A549 (cell line): ENCODE data around the gene CDHR2. TPM values are rescaled to one million over a fixed set of nuclear protein-coding genes. Genes with fewer than 3 reads are reported as not detected.

Source experiments
- ATAC-seq, 2 experiments: fragments of 200-7000 bp in 1 of 2; fragments of >200 bp in 1 of 2; cut with Nextera tagmentation in 1 of 2; cut with Tn5 transposase in 1 of 2; 3 replicates each; pipeline versions ENCODE4 v1.8.0 to v1.9.1; 2018 to 2020; ENCODE audit warnings: mild to moderate bottlenecking in 1 of 2, moderate library complexity in 1 of 2
- CTCF ChIA-PET: fragments of 300-600 bp; sonication (Branson Sonifier 250); formaldehyde crosslinking; extraction: SDS; loops from one replicate; lab custom pipeline; 2021; ENCODE audit warnings: antibody characterized with exemption, inconsistent platforms; lab: Yijun Ruan, JAX
- POLR2A ChIA-PET: fragments of 350-600 bp; formaldehyde crosslinking; extraction: SDS; loops from one replicate; lab custom pipeline; 2021; ENCODE audit warnings: antibody characterized with exemption, inconsistent platforms; lab: Yijun Ruan, JAX
- DNase-seq, 2 experiments: peaks; one replicate each; pipeline versions ENCODE4 v3.0.0 to v3.0.0-alpha.2; 2011 to 2016; ENCODE audit warnings: low read depth in 1 of 2, low spot score in 1 of 2
- FAIRE-seq: peaks from 2 replicates; lab custom pipeline; 2011; peaks lifted over from hg19 to GRCh38; lab: Jason Lieb, UNC
- H3K27ac ChIP-seq, 2 experiments: fragments of >200 bp; sonication (Bioruptor Twin); formaldehyde crosslinking; 3 replicates each; pipeline ENCODE4 v1.5.1; 2016 to 2017
- H3K4me1 ChIP-seq: fragments of >200 bp; sonication (Bioruptor Twin); formaldehyde crosslinking; 3 replicates; pipeline ENCODE4 v1.6.1; 2016
- H3K4me2 ChIP-seq: fragments of >200 bp; sonication (Bioruptor Twin); formaldehyde crosslinking; 3 replicates; pipeline ENCODE4 v1.6.1; 2016
- H3K4me3 ChIP-seq: fragments of >200 bp; sonication (Bioruptor Twin); formaldehyde crosslinking; 3 replicates; pipeline ENCODE4 v1.5.1; 2016
- H3K9me3 ChIP-seq: fragments of >200 bp; sonication (Bioruptor Twin); formaldehyde crosslinking; 3 replicates; pipeline ENCODE4 v1.6.1; 2016
- BCL3 ChIP-seq: fragments of >200 bp; sonication (Bioruptor Twin); formaldehyde crosslinking; IDR thresholded peaks from 3 replicates; pipeline ENCODE4 v1.6.1; 2016
- CHD2 ChIP-seq: fragments of 150-350 bp; IDR thresholded peaks from 2 replicates; pipeline ENCODE4 v1.6.1; 2014; ENCODE audit warnings: low read length; ENCODE audit not compliant: partially characterized antibody
- HOXB13 ChIP-seq: fragments of 250-450 bp; sonication (Bioruptor Pico); IDR thresholded peaks from 2 replicates; pipeline ENCODE4 v1.5.0; 2020; ENCODE audit warnings: low read depth, mild to moderate bottlenecking, moderate library complexity
- MAZ ChIP-seq: fragments of 150-350 bp; IDR thresholded peaks from 2 replicates; pipeline ENCODE4 v1.6.1; 2014; ENCODE audit warnings: antibody characterized with exemption, low read depth, low read length, borderline replicate concordance
- NPAS2 ChIP-seq: fragments of 250-450 bp; sonication (Bioruptor Pico); IDR thresholded peaks from 2 replicates; pipeline ENCODE4 v1.8.0; 2022; ENCODE audit warnings: mild to moderate bottlenecking, moderate library complexity, borderline replicate concordance
- PBX3 ChIP-seq: IDR thresholded peaks from 2 replicates; pipeline ENCODE4 v1.6.1; 2012
- PHF8 ChIP-seq: fragments of 200-600 bp; sonication (generic); IDR thresholded peaks from 2 replicates; pipeline ENCODE4 v1.6.1; 2016; ENCODE audit warnings: low read depth, mild to moderate bottlenecking, antibody characterized with exemption, moderate library complexity, borderline replicate concordance
- RFX5 ChIP-seq: fragments of 450-650 bp; IDR thresholded peaks from 2 replicates; pipeline ENCODE4 v1.7.1; 2014; ENCODE audit warnings: antibody characterized with exemption, mild to moderate bottlenecking, moderate library complexity
- ZNF302 ChIP-seq: fragments of 250-450 bp; sonication (Bioruptor Pico); IDR thresholded peaks from 2 replicates; pipeline ENCODE4 v1.9.0; 2021; ENCODE audit warnings: inconsistent platforms, mild to moderate bottlenecking, moderate library complexity
- whole genome bisulfite sequencing: methylation state at CpG from one replicate; pipeline ENCODE4 v1.1.6; 2017; ENCODE audit errors: missing lambda C conversion rate; 5-methylcytosine and 5-hydroxymethylcytosine counted together
- polyA plus RNA-seq, 4 experiments: library from polyadenylated mRNA; depleted of rRNA in 3 of 4; stranded (reverse); fragments of >200 nt; fragmentation: RNase III in 1 of 4; extraction: RNeasy Plus Mini Kit Qiagen cat#74134 plus additional on column Dnase treatment in 1 of 4; gene quantifications; 2 replicates in 3 of 4; 3 replicates in 1 of 4; pipeline ENCODE4 v1.2.3, GENCODE V29; 2011 to 2017
- TF ChIP-seq, protein P1 (sequence below): fragments of 150-350 bp; IDR thresholded peaks from 2 replicates; pipeline ENCODE4 v1.6.1; 2014; ENCODE audit warnings: low read depth, mild to moderate bottlenecking, low read length

The CDHR2 gene
- polyA plus RNA-seq, 2 of the 4 experiments (the other 2 are of a cell fraction) = 0.09 TPM; not detected in 1

DNA sequence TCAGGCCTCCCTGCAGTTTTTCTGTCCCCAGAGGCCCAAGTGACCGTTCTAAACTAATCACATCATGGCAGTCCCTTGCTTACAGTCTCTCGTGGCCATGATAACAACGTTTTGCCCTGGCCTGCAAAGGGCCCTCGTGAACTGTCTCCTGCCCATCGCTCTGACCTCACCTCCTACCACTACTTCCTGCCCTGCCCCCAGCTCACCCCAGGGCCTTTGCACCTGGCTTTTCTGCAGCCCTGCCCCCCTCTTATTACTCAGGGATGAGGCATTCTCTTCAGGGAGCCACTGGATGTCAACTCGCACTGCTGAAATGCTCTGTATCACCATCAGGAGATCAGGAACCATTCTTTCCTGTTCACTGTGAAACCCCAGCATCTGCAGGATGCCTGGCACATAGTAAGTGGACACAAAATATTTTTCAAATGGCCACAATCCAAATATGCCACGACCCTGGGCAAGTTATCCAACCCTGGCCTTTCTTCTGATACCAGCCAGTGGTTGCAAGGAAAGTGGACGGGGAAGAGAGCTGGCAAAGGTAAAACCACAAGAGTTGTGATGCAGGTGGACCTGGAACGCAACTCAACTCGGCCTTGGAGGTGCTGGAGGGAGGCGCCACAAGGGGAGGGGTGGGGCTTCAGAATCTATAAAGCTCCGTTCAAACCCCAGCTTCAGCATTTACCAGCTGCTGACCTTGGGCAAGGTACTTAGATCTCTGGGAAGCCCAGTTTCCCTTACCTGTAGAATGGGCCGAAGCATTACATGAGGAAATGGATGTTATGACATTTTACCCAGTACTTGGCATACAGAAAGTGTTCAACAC lies 79.5 kb downstream of the CDHR2 start:
- ChIA-PET POLR2A (no interaction called here), CTCF (interaction anchor here (0.7 to 2.5 kb wide), 3 partner anchors 7 to 32 kb away, joined by 4 to 11 read pairs (median 7); no protein-coding TSS in a partner anchor)
- no peak for DNase-seq
- Histone ChIP-seq H3K4me2 (no peak overlapping the region), H3K4me1 (peaks cover 8% of the 10 kb centered on the region; the same call in 1 of the 3 replicates), H3K4me3 (no peak overlapping the region), H3K27ac (no peak overlapping the region), H3K9me3 (no peaks in the 10 kb centered on the region)
- ATAC-seq = no peak
- TF ChIP-seq MAZ (no peak), HOXB13 (CRISPR knock-in tag) (no peak), RFX5 (no peak)
- WGBS = 71% methylated on average over 13 of the region's 13 CpGs
- no peak for FAIRE-seq

DNA sequence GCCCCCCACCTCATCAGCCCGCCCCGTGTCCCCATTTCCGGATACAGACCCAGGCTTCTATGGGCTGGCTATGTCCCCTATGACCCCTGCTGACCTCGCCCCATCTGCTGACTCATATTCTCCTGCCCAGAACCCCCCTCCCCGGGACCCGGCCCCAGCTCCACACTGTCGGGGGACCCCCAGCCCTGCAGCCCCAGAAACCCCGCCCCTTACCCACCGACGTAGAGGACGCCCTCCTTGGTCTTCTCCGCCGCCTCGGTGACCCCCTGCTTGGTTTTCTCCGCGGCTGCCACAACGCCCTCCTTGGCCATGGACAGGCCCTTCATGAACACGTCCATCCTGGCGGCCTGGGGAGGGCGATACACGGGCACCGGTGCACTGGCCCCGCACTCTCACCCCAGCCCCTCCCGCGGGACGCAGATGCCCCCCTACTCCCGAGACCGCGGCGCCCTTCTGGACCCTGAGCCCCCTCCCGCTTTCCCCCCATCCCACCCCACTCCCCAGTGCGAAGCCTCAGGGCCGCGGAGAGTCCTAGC lies 80.2 kb downstream of the CDHR2 start:
- no peak for DNase-seq
- no peak overlapping the region for H3K27ac ChIP-seq
- POLR2A ChIA-PET = interaction anchor here (4.0 kb wide), 1 partner anchor 18 kb away, joined by 24 read pairs; the partner anchor contains the start of gene TSPAN17
- no peaks in the 10 kb centered on the region for H3K9me3 ChIP-seq
- FAIRE-seq = no peak
- ATAC-seq = no peak
- H3K4me1 ChIP-seq = peaks cover 8% of the 10 kb centered on the region; the same call in 1 of the 3 replicates
- TF ChIP-seq BCL3 = no peak
- TF ChIP-seq MAZ = no peak
- no peak for TF ChIP-seq ZNF302 (CRISPR knock-in tag)
- TF ChIP-seq NPAS2 (CRISPR knock-in tag) = no peak
- no peak for TF ChIP-seq PHF8
- no peak for TF ChIP-seq CHD2
- CTCF ChIA-PET = interaction anchor here (0.7 to 4.1 kb wide), 7 partner anchors 8 to 364 kb away, joined by 3 to 15 read pairs (median 4); no protein-coding TSS in a partner anchor
- H3K4me2 ChIP-seq = peak overlapping the region; percentile 100
- peak overlapping the region; percentile 53; the same call in 1 of the 3 replicates for H3K4me3 ChIP-seq
- 83% methylated on average over 19 of the region's 34 CpGs for WGBS

DNA sequence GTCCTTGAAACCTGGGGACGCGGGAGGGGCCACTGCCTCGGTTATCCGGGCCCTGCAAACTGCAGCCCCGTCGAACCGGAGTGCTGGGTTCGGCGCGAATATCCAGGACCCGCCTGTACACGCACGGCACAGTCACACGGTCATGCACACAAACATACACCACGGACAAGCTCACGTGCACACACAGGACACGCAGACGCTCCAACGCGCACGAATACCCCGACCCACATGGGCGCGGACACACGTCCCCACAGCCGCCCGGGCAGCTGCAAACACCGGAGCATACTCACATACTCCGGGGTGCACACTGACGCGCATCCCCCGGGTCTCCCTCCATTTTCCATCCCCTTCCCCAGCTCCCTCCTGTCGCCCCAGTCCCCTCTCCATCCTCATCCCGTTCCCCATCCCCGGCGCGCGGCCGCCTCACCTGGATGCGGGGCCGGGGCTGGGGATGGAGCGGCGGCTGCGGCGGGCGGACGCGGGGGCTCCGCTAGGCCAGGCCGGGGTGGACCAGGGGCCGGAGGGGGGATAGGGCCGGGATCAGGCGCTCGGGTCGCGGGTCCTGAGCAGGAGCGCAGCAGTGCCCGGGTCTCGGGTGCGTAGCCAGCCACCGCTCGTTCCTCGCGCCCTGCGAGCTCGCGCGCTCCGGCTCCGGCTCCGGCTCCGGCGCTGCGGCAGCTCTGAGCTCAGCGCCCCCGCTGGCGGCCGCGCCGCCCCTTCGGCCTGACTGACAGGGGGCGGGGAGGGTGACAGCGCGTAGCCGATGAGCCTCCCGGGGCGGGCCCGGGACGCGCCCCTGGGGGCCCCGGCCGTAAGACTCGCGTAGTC lies 80.9 kb downstream of the CDHR2 start, which contains the start of the genes EIF4E1B and SNCB:
Gene EIF4E1B, plus strand, starts transcription at position 823 of the 828 bp plus-strand sequence. CDS start 12,113 bp downstream, outside the sequence.
Gene SNCB, minus strand, starts transcription at position 682 of the 828 bp plus-strand sequence. CDS start 880 bp downstream, outside the sequence.
- ChIA-PET POLR2A (interaction anchor here (1.4 to 4.0 kb wide), 2 partner anchors 8 to 17 kb away, joined by 5 to 24 read pairs; partner anchors contain the start of gene TSPAN17), CTCF (interaction anchor here (0.6 to 4.1 kb wide), 9 partner anchors 9 to 363 kb away, joined by 3 to 15 read pairs (median 3); no protein-coding TSS in a partner anchor)
- Histone ChIP-seq H3K9me3 (no peaks in the 10 kb centered on the region), H3K27ac (peak within 1 kb of the TSS in 1 of 2 experiments; percentile 65; a peak in 2 of 6 replicates), H3K4me2 (peak within 1 kb of the TSS; percentile 100), H3K4me3 (peak within 1 kb of the TSS; percentile 53), H3K4me1 (peaks cover 8% of the 10 kb centered on the region; the same call in 1 of the 3 replicates)
- WGBS = 11% methylated on average over 33 of the region's 94 CpGs
- FAIRE-seq = no peak
- DNase-seq = peak; percentile 37 to 64
- TF ChIP-seq ZNF302 (CRISPR knock-in tag) (no peak), PBX3 (peak; percentile 64; the same call in 1 of the 2 replicates)
- TF ChIP-seq, protein P1, sequence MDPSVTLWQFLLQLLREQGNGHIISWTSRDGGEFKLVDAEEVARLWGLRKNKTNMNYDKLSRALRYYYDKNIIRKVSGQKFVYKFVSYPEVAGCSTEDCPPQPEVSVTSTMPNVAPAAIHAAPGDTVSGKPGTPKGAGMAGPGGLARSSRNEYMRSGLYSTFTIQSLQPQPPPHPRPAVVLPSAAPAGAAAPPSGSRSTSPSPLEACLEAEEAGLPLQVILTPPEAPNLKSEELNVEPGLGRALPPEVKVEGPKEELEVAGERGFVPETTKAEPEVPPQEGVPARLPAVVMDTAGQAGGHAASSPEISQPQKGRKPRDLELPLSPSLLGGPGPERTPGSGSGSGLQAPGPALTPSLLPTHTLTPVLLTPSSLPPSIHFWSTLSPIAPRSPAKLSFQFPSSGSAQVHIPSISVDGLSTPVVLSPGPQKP = no peak
- peak; percentile 75 to 92 for ATAC-seq
